Ramos (cell line): ENCODE results near the gene LCN1.
"Not testable (repeated sequence)": the region's sequence is repeated elsewhere in the genome, so short reads cannot be mapped to it uniquely, and the experiment has no call there.

ENCODE experiments used
- in situ Hi-C: fragments of 300-500 bp; cut with MboI; formaldehyde crosslinking; loops from one replicate; pipeline ENCODE4 v1.14.3; 2022; ENCODE audit warnings: low sequenced_read_pairs; ENCODE audit not compliant: unreplicated experiment

The LCN1 gene

DNA sequence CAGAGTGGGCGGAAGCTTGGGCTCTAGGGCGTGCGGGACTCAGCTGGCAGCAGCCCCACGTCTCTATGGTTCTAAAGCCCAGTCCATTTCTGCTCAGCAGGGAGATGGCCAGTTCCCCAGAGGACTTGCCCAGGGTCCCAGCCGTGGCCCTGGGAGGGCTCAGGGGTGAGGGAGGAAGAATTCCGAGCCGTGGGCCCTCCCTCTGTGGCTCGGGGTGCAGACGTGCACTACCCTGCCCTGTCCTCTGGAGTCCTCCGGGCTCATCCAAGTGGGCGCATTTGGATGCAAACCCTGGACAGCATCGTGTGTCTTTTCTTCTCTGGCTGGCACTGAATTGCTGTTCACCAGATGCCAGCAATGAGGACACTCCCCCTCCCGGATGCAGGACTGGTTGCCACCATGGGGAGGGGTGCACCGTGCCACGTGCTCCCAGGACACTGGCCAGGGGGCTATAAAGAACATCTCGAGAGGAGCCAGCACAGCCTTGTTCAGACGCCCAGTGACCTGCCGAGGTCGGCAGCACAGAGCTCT is 24.5 kb downstream of the LCN1 start, which contains the start of gene OBP2A:
TSS of gene OBP2A (plus strand) at position 481 of the 531 bp plus-strand sequence. CDS start 55 bp downstream, outside the sequence.
- in situ Hi-C loops: not testable (repeated sequence)

DNA sequence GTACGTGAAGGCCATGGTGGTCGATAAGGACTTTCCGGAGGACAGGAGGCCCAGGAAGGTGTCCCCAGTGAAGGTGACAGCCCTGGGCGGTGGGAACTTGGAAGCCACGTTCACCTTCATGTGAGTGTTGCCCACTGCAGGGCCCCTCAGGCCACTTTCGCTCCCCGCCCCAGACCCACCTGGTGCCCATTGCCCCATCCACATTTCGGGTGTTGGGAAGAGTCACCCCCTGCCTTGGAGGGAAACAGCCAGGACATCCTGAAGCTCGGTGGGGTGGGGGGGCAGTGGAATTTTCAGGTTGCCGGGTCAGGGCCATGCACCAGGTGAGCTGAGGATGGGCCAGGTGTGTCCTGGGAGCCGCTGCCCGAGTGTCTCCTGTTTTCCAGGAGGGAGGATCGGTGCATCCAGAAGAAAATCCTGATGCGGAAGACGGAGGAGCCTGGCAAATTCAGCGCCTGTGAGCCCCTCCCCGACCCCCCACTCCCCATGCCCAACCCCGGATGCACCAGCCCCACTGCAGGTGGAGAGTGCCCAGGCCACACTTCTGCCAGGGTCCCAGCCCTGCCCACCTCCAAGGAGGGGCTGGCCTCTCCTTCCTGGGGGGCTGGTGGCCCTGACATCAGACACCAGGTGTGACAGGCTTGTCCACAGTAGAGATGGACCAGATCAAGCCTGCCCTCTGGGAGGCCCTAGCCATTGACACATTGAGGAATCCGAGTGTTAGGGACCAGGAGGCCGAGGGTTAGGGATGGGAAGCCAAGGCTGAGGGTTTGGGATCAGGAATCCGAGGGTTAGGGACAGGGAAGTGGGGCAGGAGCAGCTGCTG is 25.8 kb downstream of the LCN1 start:
- in situ Hi-C loops: not testable (repeated sequence)

DNA sequence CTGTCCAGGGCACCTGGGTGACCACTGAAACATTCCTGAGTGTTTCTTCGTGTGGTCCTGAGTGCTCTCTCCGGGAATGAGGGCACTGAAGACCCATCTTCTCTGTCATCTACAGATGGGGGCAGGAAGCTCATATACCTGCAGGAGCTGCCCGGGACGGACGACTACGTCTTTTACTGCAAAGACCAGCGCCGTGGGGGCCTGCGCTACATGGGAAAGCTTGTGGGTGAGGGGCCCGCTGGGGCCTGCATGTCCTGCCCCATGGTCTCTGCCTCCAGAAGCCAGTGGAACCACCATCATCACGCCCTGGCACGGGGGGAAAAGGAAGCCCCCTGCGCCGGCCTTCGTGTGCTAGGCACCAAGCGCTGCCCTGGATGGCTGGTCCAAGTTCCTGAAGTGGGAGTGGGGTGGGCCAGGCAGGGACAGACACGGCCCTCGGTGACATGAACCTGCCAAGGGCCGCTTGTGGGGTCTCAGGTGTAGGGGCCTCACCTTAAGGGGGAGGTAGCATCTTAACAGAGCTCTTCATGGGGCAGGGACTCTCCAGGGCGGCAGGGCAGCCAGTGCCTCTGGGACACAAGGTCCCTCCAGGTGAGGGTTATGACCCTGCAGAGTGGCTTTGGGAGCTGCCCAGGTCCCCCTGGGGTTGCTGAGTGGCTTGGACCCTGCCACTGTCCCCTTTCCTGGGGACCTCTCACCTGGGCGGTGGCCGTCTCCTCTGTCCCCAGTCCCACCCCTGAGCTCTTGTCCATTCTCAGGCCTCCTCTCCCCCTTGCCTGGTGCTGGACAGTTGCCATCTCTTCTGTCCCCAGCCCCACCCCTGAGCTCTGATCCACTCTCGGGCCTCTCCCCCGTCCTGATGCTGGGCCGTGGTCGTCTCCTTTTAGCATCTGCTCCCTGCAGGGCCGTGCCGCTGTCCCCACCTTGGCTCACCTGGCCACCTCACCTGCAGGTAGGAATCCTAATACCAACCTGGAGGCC is 26.8 kb downstream of the LCN1 start:
- in situ Hi-C loops: no loop called here

DNA sequence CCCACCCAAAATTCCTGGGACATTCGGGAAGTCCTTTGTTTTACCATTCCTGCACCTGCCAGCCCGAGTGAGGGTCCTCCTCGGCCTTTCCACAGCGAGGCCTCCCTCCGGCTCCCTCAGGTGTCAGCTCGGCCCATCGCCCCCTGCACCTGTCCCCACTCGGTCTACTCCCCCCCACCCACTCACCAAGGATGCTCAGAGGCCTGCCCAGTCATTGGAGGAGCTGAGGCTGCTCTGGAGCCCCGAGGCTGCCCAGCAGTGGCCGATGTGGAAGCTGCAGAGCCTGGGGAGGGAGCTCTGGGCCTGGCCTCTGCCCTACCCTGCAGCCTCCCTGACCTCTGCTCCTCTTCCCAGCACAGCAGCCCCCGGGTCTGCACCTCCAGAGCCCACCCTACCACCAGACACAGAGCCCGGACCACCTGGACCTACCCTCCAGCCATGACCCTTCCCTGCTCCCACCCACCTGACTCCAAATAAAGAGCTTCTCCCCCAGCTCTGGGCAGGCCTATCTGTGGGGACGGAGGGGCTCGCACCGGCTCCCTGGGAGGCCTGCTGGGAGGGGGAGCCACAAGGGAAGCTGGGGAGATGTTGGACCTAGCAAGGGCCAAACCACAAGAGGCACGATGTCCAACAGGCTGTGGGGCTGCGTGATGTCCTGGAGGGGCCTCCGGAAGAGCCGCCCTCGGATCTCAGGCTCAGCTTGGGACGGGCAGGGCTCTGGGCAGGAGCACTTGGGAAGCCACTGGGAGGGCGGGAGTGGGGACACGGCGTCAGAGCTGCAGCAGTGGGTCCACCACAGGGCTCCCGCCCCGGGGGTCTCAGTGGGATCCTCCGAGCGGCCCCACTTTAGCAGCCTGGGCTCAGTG is 28.5 kb downstream of the LCN1 start:
- in situ Hi-C loops: not testable (repeated sequence)

DNA sequence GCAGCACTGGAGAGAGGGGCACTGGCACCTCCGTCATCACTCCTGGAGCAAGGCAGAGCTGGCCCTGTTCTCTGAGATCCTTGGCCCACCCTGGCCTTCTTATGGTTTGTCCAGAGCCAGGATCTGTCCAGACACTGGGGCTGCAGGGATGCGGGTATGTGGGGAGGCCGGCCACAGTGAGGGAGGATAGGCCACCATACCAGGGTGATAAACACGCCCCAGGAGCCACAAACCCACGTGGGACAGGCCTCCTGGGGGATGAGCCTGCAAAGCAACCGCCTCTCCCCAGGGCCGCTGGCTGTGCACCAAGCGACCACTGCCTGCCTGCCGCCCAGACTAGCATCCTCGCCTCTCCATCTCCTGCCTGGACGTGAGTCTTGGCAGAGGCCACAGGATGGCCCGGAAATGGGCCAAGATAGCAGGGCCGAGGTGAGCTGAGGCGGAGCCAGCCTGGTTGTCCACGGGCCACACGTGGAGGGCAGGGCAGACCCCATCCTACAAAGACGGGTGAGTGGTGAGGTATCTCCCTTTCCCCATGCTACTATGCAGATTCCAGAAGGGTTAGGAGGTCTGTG is 29.2 kb downstream of the LCN1 start:
- in situ Hi-C loops: no loop called here

DNA sequence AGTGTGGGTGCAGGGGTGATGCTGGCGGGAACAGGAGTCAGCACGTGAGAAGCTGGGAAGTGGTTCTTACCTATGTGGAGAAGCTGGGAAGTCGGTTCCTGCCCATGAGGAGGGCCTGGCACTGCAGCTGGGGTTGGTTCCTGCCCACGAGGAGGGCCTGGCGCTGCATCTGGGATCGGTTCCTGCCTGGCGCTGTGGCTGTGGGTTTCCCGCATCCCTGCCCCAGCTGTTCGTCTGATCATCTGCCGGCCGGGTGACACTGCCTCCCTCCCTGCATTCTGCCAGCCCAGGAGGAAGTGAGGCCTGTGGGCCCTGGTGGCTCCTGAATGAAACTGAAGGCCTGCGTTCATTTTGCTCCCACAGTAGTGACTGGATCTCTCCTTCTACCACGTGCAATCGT is 29.8 kb downstream of the LCN1 start:
- in situ Hi-C loops: no loop called here

DNA sequence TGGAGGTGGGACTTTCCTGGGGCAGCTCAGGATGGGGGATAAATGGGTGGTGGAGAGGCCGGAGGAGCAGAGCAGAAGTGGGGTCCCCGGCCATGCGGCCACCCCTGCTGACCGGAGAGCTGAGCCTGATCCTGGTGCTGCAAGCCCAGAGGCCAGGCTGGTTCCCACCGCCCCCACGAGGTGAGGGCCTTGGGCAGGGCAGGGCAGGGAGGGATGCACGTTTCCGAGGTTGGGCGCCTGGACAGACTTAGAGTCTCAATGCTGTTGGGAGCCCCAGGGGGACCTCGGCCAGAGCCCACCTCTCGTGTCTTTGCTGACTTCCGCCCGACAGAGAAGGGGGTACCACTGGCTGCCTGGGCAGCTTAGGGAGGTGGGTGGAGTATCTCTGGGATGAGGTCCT is 30.2 kb downstream of the LCN1 start:
- in situ Hi-C loops: no loop called here

DNA sequence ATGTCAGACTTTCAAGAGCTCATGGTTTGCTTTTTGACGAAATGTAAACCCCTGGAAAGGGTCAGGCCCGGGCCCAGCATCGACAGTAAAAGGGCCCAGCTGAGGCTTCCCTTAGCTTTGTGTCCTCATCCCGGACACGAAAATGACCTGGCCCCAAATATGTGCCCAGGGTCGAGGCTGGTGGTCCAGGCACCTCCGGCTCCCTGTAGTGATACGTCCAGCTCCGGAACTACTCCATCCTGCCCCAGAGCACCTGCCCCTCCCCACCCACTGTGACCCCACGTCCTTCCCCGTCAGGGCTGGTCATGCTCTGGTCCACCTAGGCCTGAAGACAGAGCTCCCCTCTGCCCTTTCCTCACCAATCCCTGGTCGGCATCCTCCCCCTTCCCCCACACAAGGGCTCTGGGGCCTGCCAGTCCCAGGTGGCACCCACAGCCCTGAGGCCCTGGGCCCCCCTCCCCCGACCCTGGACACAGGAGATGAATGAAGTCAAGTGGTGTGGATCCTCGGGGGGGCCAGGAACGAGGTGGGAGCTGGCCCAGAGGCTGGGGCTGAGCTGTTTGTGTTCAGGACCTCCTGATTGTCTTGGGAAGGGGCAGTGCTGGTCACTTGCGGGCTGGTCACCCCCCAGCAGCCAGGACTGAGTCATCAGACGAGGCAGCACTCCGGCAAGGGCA is 30.9 kb downstream of the LCN1 start:
- in situ Hi-C loops: no loop called here

DNA sequence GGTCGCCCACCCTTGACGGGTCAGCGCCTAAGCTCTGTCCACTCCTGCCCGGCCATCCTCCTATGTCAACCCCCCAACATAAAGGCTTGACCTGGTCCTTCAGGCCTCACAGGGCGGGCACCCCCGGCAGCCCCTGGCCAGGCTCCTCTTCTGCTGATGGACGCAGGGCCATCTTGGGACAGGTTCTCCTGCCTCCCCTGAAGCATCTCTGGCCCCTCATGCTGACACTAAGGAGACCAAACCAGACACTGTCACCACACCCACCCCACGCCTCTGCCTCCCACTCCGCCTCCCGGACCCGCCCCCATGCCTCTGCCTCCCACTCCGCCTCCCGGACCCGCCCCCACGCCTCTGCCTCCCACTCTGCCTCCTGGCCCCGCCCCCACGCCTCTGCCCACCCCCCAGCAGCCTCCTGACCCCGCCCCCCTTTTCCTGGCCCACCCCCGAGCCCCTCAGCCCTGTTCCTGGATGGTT is 31.5 kb downstream of the LCN1 start:
- in situ Hi-C loops: no loop called here

DNA sequence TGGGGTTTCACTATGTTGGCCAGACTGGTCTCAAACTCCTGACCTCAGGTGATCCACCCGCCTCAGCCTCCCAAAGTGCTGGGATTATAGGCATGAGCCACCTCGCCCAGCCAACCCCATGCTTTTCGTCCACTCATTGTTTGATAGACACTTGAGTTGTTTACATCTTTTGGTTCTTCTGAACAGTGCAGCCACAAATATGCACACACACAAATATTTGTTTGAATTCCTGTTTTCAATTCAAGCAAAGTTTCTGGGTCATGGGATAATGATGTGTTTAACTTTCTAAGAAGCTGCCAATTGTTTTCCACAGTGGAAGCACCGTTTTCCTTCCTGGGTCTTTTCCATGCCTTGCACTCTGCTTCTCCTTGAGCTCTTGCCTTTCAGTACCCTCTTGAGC is 33.5 kb downstream of the LCN1 start:
- in situ Hi-C loops: no loop called here

DNA sequence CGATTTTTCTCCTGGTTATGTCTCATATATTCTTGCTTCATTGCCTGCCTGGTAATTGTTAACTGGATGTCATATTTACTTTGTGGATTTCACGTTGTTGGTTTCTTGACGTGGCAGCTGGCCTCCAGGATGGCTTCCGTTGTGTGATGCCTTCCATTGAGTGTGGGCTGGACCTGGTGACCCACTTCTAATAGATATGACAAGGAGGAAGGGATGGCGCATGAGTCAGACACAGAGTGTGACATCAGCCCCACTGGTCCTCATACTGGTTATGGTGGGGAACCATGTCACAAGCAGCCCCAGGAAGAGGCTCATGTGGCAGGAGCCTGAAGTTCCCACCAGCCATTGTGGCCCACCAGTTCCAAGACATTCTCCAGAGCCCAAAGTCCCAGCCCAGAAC is 34.0 kb downstream of the LCN1 start:
- in situ Hi-C loops: no loop called here

DNA sequence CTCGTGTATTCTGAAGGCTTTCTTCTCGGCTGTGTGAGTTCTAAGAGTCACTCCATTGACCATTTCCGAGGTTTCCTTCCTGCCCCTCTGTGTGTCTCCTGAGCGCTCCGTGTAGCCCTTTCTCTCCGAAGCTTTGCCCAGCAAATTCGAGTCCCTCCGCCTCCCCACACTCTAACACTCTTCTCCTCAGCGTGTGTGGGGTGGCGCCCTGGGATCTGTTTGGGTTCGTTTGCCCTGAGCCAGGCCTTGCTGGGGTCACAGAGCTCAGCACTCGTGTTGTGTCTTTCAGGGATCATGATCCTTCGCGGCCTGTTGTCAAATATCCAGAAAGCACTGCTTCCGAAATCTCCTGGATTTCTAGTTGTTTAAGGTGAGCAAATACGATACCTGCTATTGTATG is 34.7 kb downstream of the LCN1 start:
- in situ Hi-C loops: no loop called here

DNA sequence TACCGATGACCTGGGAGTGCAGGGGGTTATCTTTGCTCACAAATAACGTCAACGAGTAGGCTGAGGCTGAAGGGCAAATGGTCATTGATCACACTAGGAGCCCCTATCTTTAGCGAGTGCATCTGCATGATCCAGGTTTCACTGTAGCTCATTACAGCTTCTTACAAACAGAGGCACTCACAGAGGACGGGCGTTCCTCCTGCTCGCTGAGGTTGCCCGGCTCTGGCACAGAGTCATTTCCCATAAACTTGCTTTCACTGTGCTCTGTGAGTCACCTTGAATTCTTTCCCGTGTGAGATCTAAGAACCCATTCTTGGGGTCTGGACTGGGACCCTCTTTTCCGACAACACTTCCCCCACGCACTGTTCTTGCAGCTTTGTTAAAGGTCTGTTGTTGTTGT is 38.4 kb downstream of the LCN1 start:
- in situ Hi-C loops: no loop called here

DNA sequence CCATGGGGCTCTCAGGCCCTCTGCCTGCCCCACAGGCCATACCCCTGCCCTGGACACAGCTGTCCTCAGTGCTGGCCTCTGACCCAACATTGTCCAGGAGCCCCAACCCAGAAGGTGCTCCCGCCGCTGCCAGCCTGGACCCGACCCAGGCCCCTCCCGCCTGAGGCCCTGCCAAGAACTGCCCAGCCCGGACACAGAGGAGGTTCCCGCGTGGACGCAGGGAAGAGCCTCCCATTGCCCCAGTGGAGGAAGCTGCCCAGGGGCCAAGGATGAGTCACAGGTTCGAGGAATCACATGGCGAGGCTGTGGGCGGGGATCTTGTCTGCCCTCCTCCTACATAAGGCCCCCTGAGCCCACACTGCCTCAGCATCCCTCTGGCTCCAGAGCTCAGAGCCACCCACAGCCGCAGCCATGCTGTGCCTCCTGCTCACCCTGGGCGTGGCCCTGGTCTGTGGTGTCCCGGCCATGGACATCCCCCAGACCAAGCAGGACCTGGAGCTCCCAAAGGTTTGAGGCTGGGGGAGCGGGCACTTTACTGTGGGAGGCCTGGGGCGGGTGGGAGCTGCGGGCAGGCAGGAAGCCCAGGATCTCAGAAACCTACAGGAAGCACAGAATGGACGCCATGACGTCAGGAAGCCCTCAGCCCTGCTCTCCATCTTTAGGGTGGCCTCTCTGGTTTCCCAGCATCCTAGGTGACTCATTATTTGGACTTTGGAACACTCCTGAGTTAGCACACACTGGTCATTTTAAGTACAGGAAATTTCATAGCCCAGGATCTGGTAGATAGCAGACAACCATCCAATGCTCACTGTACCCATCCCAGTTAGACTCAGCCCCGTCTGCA is 40.4 kb downstream of the LCN1 start, which contains the start of gene PAEP:
TSS of gene PAEP (plus strand) at position 366 of the 844 bp plus-strand sequence.
- in situ Hi-C loops: no loop called here

DNA sequence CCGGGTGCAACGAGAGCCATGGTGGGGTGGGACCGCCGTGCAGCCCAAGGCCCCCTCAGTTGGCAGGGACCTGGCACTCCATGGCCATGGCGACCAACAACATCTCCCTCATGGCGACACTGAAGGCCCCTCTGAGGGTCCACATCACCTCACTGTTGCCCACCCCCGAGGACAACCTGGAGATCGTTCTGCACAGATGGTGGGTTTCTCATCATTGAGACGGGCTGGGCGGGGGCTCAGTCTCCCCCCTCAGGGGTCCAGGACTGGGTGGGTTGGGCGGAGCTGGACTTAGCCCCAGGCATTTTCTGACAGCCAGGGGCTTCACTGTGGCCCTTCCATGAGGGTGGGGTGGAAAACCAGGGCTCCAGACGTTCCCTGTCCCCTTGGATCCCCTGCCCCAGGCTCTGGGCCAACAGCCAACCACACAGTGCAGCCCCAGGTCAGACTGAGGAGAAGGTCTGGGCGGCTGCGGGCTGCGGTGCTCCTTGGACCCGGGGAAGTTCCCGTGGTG is 41.0 kb downstream of the LCN1 start:
- in situ Hi-C loops: no loop called here

DNA sequence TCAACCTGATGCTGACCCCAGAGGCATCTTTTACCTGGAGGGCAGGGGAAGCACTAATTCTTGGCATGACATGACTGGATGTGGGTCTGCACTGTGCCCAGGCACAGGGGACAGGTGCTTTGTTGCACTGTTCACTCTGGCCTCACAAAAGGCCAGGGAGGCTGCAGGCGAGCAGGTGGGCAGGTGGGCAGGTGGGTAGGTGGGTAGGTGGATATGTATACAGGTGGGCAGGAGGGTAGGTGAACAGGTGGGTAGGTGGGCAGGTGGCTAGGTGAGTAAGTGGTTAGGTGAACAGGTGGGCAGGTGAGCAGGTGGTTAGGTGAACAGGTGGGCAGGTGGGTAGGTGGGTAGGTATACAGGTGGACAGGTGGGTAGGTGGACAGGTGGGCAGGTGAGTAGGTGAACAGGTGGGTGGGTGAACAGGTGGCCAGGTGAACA is 41.8 kb downstream of the LCN1 start:
- in situ Hi-C loops: no loop called here

DNA sequence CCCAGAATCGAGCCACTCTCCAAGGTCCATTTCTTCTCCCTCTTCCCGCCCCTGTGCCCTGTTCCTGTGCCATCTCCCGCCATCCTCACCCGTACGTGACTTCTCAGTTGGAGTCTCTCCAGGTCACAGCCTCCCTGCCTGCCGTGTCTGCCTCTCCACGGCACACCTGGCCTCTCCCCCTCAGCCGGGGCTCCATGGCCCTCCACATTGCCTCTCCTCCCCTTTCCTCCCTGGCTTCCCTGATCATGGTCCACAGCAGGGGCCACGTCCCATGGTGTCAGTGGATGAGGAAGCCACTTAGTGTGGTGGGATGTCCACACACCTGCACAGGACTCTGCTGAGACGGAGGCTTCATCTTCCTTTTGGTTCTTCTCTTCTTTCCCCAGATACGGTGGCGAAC is 42.6 kb downstream of the LCN1 start:
- in situ Hi-C loops: no loop called here
